Measurements from ENCODE around the gene SLC25A43.

GRCh38 chrX:119407681-119408080, 8.5 kb downstream of the SLC25A43 start:
- TF ChIP-seq, protein P1, sequence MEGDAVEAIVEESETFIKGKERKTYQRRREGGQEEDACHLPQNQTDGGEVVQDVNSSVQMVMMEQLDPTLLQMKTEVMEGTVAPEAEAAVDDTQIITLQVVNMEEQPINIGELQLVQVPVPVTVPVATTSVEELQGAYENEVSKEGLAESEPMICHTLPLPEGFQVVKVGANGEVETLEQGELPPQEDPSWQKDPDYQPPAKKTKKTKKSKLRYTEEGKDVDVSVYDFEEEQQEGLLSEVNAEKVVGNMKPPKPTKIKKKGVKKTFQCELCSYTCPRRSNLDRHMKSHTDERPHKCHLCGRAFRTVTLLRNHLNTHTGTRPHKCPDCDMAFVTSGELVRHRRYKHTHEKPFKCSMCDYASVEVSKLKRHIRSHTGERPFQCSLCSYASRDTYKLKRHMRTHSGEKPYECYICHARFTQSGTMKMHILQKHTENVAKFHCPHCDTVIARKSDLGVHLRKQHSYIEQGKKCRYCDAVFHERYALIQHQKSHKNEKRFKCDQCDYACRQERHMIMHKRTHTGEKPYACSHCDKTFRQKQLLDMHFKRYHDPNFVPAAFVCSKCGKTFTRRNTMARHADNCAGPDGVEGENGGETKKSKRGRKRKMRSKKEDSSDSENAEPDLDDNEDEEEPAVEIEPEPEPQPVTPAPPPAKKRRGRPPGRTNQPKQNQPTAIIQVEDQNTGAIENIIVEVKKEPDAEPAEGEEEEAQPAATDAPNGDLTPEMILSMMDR (IDR thresholded peaks at IDR 0.05; ENCODE audit: insufficient read depth, low read length), result no peak
- TF ChIP-seq POLR2AphosphoS5 (IDR thresholded peaks at IDR 0.05; ENCODE audit: low read depth), result no peak
